NK-92 treated with Interleukin-12 subunit alpha and Interleukin-12 subunit beta, amount 100 ng/mL, for 24 hours (cell line): ENCODE measurements around the gene DUSP7.

Experiments used
- DNase-seq: peaks from one replicate; lab custom pipeline; 2025; lab: John Stamatoyannopoulos, UW

DUSP7 gene

GRCh38 chr3:52056521-52056967 is at the start of gene DUSP7:
Gene DUSP7 (minus strand): TSS chr3:52056571. CDS start chr3:52056366, 205 bp downstream.
- peak; percentile 30 for DNase-seq

DNA sequence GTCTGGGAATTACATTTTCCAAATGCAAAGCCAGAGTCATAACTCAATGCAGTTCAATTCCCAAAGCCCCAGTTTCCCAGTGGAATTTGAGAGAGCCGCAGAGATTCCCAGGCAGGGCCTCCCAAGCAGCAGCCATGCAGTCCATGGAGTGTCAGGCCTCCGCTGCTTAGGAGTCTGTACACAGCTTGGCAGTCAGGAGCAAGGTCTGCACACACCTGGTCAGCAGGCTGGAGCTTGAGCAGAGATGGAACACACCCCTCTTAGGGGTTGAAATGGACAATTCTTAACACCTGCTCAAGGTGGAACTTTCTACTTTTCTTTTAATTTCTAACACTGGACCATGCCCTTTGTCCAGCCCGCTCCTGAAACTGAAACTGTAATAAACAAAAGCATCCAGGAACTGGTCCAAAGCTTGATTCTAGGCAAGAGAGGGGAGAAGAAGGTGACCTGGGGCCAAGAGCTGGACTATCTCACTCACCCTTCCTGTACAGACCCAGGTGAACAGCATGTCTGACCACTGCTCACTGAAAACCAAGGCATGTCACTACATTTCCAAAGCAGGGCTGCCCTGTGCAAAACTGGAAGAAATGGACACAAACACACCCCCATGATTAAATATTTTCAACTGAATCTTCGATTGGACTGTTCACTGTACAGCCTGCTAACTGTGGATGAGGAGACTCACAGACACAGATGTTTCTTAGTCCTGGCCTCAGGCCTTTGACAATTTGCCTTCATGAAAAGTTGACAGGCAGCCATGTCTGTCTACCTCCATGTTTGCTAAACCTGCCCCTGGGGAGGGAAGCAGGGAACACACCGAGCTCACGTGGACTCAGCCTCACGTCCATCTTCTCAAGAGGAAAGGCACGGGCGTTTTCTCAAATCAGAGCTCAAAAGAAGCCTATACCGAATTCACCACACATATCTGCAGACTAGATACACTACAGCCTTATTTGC is 48.6 kb upstream of the DUSP7 start:
- DNase-seq: no peak

- DNase-seq: no peak
Observed at GRCh38 chr3:52102934-52103333, 46.6 kb upstream of the DUSP7 start.

GRCh38 chr3:52099001-52099401 is 42.6 kb upstream of the DUSP7 start:
- no peak for DNase-seq

- DNase-seq: no peak
Observed at GRCh38 chr3:52097851-52098507, 41.6 kb upstream of the DUSP7 start.

- DNase-seq: no peak
Observed at GRCh38 chr3:52095990-52096775, 39.8 kb upstream of the DUSP7 start.

DNA sequence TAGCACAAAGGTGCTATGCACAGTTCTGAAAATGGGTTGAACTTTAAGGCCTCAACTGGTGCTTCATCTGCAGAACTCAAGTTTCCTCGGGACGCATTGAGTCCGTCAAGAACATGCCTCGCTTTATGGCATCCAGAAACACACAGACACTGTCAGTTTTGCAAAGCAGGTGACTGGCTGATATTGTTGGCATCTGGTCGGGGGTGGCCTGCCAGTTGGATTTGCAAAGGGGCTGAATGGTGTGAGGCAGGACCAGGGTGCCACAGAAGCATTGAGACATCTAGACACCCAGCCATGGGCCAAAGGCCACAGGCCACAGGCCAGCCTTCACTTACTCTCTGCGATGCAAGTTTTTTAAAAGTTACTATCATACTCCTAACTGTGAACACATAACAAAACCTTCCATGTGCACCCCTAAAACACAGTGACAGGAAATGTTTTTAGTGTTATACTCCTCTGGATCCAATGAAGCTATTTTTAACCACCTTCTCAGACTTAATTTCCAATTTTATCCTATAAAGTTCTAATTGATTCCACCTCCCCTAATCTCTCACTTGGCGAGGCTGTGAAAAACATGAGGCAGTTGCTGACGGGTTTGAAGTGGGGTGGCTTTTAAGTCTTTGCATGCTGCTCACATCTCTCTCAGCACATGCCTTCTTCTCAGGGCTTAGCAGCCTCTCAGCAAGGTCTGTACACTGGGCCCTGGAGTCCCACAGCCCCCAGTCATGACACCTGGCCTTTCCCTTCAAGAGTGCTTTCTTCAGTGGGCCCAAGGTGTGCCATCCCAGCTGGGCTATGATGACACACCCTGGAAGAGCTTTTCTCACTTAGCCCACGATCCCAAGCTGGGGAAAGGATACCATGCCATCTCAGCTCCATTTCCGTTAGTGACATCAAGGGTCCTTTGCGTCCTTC is 38.5 kb upstream of the DUSP7 start:
- DNase-seq: no peak

GRCh38 chr3:52093756-52094545 is 37.6 kb upstream of the DUSP7 start:
- DNase-seq: no peak

GRCh38 chr3:52092891-52093290 is 36.5 kb upstream of the DUSP7 start:
- no peak for DNase-seq

DNA sequence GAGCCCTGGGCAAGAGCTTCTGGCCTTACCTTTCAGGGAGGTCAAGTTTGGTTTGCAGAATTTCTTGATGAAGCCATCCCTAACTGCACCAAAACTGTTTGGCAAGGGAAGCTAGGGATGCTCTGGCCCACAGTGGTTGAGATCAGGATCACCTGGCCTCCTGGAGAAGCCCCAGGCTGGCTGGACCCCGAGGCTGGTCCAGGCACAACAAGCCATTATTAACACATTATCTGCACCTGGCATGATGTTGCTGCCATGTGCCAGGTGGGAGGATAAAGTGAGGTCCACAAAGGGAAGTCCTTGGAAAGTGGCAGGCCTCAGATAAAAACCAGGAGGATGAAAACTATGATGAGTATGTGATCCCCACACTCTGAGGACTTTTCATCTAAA is 35.9 kb upstream of the DUSP7 start:
- no peak for DNase-seq

- DNase-seq: no peak
Observed at GRCh38 chr3:52091586-52092270, 35.4 kb upstream of the DUSP7 start.

DNA sequence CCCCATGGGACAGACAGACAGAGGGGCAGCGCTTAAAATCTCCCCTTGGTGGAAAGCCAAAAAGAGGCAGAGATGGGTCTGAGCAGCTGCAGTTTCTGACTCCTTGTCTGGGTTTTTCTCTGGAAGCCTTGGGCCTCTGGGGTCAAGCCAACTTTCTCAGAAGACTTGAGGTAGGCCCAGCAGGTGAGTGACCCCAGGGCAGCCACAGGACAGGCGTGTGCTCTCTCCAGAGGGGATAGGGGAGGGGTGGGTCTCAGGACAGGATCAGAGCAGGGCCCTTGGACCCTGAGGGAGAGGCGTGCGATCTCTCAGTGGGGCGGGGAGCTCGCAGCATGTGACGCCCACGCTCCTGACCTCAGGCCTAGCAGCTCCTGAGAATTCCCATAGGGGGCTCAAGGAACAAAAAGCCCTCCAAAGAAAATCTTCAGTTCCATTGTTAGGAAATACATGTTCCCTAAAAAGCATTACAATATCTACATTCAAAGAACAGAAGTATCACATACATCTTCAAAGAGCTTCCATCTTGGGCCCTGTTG is 34.6 kb upstream of the DUSP7 start:
- DNase-seq: no peak

- no peak for DNase-seq
Observed at GRCh38 chr3:52090131-52090932, 34.0 kb upstream of the DUSP7 start.

DNA sequence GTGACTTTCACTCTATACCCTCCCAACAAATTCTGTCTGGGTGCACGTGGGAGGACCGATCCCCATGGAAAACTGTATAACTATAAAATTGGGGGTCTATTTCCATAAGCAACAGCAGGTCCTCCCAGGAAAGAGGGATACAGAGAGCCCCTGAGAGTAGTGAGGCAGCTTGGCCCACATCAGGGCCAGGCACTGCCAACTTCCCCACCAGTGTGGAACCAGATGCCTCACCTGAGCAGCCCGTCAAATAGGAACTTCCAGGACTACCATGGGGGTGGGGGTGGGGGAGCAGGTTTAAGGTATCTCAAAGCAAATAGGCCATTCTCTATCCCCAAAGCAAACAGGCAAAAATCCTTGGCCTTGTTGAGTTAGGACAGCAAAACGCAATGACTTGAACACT is 33.3 kb upstream of the DUSP7 start:
- no peak for DNase-seq

DNA sequence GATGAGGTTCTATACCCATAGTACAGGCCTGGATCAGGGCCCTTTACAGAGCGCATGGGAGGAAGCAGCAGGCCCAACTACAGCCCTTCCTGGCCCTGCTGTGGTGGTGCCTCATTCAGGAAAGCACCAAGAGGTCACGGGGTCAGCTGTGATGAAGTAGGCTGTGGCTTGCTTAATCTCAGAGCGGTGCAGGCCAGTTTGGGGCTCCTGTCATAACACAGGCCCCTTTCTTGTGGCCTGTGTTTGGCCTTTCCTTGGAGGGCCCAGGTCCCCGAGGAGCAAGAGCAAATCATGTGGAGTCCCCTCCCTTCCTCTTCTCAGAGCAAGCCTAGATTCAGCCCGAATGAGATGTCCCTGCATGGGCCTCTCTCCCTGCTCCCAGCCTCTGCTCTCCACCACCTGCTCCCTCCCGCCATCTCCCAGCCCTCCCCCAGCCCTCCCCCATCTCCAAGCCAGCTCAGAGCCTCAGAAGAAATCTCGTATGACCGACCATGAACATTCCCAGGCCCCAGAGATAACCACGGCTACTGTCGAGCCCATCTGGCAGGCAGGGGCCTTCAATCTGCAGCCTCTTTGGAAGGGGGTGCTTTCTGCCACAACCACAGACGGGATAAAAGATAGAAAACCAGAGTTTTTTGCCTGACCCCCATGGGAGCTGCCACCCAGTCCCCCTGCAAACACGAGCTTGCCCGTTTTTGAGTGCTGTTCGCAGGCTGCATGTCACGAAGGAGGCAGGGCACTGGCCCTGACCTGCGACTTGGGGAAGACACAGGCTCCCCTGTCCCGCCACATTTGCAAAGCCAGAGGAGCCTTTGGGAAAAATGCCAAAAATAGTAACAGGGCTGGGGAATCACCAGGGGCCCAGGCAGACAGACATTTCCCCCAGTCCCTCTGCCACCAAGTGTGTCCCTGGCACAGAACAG is 32.3 kb upstream of the DUSP7 start:
- DNase-seq: no peak

DNA sequence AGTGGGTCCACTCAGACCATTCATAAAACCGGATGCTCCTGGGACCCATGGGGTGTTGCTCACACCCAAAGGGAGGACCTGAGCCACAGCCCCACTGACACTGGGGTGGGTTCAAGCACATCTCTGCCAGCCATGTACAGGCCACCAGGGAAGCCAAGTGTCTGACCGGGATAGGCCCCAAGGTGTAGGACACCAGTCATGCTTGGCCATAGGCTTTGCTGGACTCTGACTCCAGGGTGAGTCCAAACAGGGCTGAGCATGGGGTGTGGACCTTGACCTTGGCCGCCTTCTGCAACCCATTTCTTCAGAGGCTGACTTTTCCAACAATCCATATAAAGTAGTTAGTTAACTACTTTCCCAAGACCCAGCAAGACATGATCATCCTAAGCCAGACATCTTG is 31.4 kb upstream of the DUSP7 start:
- no peak for DNase-seq

DNA sequence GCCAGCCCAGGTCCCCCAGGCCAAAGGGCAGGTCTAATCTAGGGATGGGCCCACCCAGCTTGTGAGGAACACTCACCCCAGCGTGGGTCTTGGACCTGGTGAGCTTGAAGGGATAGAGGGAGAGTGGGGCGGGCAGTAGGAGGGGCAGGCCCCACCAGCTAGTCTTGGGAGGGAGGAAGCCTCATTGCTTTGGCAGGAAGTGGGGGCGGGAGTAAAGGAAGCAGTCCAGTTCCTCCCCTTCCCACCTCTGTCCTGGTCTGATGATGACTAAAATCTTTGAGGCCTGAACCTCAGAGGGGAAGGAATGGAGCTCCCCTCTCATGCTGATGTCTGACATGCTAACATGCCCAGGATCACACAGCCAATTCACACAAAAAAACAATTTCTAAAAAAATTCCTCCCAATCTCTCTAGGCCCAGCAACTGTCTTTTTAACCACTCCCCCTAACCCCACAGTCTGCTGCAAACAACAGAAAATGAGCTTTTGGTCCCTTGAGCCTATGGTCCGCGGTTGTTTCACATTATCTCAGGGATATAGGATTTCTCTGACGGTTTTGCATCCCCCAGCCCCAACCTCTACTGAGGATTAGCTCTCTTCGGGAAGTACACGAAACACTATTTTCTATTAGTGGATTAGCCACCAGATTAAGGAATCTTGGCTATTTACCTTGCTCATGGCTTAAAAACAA is 30.7 kb upstream of the DUSP7 start:
- DNase-seq: no peak
